ENCODE measurements around the gene ARF3.
A peak's percentile ranks its signal among the peaks of the same experiment; 100 is the strongest.

Gene ARF3

GRCh38 chr12:48957141-48958048 lies at the start of gene ARF3:
ARF3 (minus strand) TSS chr12:48957487; CDS start chr12:48941095, 16,392 bp downstream.
- DNase-seq, result peak; percentile 92

- DNase-seq, result no peak
Observed at GRCh38 chr12:49000346-49000745, 43.1 kb upstream of the ARF3 start.

DNA sequence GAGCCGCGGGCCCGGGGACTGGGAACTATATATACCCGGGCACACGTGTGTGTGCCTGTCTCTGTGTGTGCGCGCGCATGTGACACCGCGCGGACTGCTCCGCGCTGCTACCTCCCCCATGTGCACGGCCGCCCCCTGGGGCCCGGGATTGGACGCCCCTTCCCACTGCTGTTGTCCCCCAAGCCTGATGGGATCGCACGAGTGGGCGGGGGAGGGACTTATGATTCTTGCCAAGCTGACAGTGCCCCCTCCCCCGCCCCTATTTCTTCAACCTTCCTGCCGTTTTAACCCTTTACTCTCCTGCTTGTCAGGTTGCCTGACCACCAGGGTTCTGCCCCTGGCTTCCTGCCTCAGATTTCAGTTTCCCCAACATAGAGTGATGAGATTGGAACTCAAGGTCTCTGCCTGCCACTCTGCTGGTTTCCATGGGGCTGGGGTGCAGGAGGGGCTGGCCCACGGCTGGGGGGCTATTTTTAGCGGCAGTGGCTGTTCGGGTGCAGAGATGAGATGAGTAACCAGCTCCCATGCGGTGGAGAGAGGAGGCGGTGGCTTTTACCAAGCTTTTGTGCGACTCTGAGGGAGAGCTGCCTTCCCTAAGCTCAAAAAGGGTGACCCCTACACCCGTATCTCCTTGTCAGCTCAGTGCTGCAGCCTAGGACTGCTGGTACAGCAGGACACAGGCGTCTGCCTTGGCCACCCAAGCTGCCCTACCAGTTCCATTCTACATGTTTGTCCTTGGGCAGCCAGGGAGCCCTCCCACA lies 42.3 kb upstream of the ARF3 start, which contains the start of gene DDN:
Gene DDN, minus strand, starts transcription at position 5 of the 761 bp plus-strand sequence. CDS start 88 bp downstream, outside the sequence.
- DNase-seq, result peak; percentile 48 to 53

DNA sequence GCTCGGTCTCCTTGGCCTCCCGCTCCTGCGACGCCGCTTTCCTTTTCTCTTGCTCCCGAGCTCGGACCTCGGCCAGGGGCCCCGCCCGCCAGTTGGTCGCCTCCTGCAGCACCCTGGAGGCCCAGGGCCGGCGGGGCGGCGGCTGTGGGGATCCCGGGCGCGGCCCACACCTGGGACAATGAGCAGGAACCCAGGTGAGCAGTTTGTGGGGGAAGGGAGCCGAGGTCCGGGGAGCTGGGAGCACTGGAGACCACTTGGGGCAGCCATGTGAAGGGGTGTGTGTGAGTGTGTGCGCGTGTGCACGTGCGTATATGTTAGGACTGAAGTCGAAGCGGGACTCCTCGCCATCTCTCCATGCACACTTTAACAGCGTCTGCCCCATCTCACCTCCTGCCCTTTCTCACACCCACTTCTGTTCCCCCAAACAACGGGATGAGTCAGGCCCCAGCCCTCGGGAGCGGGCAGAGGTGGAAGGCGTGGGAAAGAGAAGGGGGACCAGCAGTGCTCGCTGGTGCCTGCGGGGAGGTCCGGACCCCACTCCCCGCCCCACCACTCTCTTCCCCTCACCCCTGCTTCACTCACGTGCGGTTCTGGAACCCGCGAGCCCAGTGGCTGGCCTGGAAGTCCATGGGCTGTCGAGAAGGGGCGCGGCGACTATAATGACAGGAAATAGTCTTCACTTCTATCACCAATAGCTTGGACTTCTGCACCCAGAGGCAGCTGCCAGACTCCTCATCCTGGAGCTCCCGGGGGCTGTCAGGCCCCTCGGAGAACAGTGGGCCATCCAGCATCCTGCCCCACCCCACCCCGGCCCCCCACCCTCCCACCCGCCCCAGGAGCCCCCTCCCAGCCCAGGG lies 41.4 kb upstream of the ARF3 start:
- peak in 1 of 2 donors; percentile 16 for DNase-seq

- DNase-seq, result peak; percentile 39 to 63
Observed at GRCh38 chr12:48997719-48998496, 40.6 kb upstream of the ARF3 start.

DNA sequence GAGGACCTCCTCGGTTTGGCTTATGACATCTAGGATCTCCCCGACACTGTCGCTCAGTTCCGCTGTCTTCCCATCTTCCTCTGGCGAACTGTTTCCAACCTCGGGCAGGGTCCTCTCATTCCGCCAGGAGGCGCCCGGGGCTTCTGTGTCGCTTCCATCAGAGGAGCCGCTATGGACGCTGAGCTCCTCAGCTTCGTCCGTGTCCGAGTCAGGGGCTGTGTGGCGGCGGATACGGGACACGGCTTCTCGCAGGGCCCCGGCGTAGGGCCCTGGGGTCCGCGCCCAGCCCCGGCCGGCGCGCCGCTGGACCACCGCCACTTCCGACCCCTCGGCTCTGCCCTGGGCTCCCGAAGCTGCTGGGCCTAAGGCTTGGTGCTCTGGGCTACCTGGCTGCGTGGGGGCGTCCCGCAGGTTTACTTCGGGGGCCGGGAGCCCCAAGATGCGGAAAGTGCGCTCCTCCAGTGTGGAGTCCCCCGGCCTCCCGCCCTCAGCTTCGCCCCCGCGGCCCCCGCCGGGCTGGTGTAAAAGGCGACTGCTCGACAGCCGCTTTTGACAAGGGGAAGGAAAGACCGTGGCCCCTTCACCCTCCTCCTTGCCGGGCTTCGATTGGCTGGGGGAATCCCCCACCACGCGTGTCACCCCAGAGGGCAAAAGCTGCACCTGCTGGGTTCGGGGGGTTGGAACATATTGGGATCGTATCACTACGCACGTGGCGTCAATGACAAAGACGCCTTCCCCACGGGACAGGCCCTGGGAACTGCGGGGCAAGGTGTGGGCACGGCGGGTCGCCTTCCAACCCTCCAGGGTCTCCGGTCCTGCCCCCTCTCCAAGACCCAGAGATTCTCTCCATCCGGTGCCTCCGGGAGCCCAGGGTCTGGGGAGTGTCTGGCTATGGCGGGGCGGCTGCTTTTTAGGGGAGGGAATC lies 39.8 kb upstream of the ARF3 start:
- DNase-seq, result peak; percentile 67 to 78

- peak; percentile 53 to 55 for DNase-seq
Observed at GRCh38 chr12:48995086-48995879, 38.0 kb upstream of the ARF3 start.

DNA sequence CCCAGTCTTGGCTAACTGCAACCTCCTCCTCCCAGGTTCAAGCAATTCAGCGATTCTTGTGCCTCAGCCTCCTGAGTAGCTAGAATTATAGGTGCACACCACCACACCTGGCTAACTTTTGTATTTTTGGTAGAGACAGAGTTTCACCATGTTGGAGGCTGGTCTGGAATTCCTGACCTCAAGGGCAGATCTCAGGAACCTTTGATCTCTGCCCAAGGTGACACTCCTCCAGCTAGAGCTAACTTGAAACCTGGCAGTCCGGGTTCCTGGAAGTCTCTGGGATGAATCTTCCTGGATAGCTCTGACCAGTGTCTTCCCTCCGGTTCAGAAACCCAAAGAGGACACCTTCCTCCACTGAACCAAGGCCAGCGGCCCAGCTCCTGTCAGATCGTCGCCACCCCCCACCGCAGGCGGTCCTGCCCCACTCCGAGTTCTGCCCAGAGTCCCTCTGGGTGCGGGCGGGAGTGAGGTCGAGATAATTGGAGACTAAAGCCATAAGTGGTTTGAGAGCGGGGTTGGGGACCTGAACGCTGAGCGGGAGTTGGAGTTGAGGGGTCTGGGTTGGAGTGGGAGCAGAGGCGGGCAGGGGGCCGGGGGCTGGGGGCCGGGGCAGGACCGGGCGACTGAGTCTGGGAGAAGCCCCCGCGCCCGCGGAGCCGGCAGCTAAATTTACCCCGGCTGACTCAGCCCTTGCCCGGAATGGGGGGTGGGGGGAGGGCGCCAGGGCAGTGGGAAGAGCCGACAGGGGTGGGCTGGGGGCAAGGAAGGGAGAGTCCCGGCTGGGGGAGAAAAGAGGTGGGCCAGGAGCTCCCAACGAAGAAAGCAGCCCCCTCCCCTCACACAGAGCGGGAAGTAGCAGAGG lies 37.2 kb upstream of the ARF3 start:
- DNase-seq, result no peak

- DNase-seq, result no peak
Observed at GRCh38 chr12:48993787-48994186, 36.5 kb upstream of the ARF3 start.

- DNase-seq, result no peak
Observed at GRCh38 chr12:48991247-48992050, 34.2 kb upstream of the ARF3 start.

DNA sequence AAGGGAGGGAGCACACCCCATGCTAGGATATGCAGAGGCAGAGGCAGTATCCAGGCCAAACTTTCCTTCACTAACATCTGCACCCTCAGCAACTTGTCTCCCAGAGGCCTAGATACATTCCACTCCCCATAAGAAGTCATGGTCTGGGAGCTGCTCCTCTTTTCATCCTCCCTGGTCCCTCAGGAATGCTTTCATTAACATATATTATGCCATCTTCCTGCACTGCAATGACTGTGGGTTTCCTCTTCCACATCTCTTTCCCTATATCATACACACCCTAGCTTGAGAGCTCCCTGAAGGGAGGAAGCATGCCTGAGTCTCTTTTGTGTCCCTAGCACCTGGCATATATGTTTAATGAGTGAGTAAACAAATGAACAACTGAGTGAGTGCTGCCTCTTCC lies 33.3 kb upstream of the ARF3 start:
- no peak for DNase-seq

DNA sequence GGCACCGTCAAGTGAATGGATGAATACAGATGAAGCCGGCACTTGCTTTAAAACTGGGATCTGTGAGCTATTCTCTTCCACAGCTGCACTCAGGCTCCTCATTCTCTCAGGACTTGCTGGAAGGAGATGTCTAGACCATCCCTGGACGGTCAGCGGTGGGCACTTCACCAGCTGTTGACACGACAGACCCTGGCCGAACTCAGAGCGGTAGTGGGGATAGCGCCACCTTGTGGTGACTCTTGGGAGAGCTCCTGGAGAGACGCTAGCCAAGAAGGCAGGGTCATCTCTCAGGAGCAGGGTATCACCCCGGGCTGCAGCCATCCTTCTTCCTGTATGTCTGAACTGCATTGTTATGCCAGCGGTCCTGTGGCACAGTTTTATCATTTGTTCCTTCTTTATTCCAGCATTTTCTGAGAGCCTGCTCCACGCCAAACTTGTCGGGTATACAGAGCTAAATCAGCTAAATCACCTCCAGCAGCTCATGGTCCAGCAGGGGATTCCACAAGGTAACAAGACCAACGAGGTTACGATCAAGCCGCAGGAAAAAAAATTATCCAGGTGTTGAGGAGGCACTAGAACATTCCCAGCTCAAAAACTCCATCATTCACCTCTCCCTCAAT lies 30.9 kb upstream of the ARF3 start:
- peak; percentile 55 to 76 for DNase-seq

GRCh38 chr12:48986720-48987291 lies 29.5 kb upstream of the ARF3 start:
- DNase-seq, result no peak

GRCh38 chr12:48985901-48986300 lies 28.6 kb upstream of the ARF3 start:
- DNase-seq, result no peak

DNA sequence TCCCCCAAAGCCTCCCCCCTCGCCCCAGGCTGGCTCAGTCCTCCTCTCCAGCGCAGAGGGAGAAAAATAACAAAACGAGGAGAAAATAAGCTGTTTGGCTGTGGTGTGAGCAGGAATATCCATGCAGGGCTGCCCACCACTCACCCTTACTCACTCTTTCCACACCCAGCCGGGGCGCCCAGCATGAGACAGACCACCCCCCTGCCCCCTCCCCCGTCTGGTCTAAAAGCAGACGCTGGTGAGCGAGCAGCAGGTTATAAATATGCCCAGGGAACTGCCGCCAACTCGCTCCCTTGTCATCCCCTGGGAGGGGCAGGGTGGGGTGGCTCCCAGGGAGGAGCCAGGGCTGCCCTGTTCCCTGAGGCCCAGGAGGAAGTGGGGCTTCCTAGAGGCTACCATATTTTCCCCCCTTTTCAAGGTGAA lies 28.2 kb upstream of the ARF3 start:
- DNase-seq, result no peak

DNA sequence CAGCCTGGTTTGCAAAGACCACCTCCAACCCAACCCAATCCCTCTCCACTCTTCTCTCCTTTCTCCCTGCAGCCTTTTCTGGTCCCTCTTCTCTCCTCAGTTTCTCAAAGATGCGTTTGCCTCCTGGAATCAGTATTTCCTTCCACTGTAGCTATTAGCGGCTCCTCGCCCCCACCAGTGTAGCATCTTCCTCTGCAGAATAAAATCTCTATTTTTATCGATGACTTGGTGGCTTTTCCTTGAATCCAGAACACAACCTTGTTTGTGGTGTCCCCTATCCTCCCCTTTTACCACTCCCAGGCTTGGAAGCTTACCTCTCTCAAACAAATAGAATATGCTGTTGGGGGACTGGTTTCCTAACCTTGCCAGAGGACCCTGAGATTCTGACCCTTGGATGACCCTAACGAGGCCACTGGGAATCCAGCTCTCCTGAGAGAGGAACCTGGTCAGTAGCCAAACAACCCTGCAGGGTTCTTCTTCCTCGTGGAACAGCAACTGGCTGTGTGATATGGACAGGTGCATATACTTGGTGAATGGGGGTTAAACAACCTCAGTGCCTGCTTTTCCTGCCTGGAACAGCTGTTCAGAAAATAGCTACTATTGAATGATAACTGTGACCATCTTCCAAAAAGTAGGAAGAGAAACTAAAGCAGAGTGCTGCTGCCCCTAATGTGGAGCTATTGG lies 25.3 kb upstream of the ARF3 start:
- DNase-seq, result no peak

DNA sequence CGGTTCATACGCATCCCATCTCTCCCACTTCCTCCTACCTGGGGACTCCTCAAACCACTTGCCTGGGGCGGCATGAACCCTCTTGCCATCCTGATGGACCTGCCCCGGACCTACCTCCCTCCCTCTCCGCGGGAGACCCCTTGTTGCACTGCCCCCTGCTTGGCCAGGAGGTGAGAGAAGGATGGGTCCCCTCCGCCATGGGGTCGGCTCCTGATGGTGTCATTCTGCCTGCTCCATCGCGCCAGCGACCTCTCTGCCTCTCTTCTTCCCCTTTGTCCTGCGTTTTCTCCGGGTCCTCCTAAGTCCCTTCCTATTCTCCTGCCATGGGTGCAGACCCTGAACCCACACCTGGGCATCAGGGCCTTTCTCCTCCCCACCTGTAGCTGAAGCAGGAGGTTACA lies 24.5 kb upstream of the ARF3 start:
- DNase-seq, result no peak
